Testis (tissue), 3 donors: ENCODE data around the gene CIPC. TPM values are rescaled to one million over a fixed set of nuclear protein-coding genes. Genes with fewer than 3 reads are reported as not detected.

Source experiments
- DNase-seq: peaks from one replicate; pipeline ENCODE4 v3.0.0-alpha.2; 2019
- H3K27ac ChIP-seq, 2 donors: fragments of 200-600 bp; sonication (generic); one replicate each; pipeline ENCODE4 v1.5.1; 2019
- H3K27me3 ChIP-seq: fragments of 200-600 bp; sonication (generic); one replicate; pipeline ENCODE4 v1.5.1; 2019
- H3K36me3 ChIP-seq: fragments of 200-600 bp; sonication (generic); one replicate; pipeline ENCODE4 v1.5.1; 2017; ENCODE audit warnings: low read depth; ENCODE audit errors: missing control alignments
- H3K4me1 ChIP-seq: fragments of 200-600 bp; sonication (generic); one replicate; pipeline ENCODE4 v1.5.1; 2019
- H3K4me3 ChIP-seq, 2 donors: fragments of 200-600 bp; sonication (generic); one replicate each; pipeline ENCODE4 v1.5.1; 2017 to 2019
- H3K9me3 ChIP-seq: fragments of 200-600 bp; sonication (generic); one replicate; pipeline ENCODE4 v1.5.1; 2017
- POLR2A ChIP-seq: fragments of 450-650 bp; IDR thresholded peaks from one replicate; pipeline ENCODE4 v1.6.1; 2017; ENCODE audit warnings: antibody characterized with exemption, mild to moderate bottlenecking, moderate library complexity
- WGBS, 2 donors: methylation state at CpG; one replicate each; pipeline ENCODE4 v1.1.5; 2018; 5-methylcytosine and 5-hydroxymethylcytosine counted together
- intact Hi-C: fragments of 100-400 bp; cut with DNase I; formaldehyde crosslinking; loops from one replicate; pipeline ENCODE4 v1.15.1; 2023; ENCODE audit warnings: low total_unique reads
- polyA plus RNA-seq: library from polyadenylated mRNA; stranded (reverse); fragments of 350-450 nt; fragmentation: Illumina TruSeq; extraction: RNeasy Lipid Tissue Mini Kit (QIAGEN cat#74804); gene quantifications from one replicate; pipeline ENCODE4 v1.2.3, GENCODE V29; 2014; ENCODE audit warnings: low read depth, low replicate concordance; ENCODE audit not compliant: insufficient read depth
- total RNA-seq, 2 donors: library from RNA; depleted of rRNA; stranded (reverse); fragments of >200 nt; gene quantifications; one replicate each; pipeline ENCODE4 v1.2.3, GENCODE V29; 2016
- TF ChIP-seq, protein P1 (sequence below), 3 experiments: fragments of 450-650 bp in 2 of 3; fragments of 200-600 bp in 1 of 3; sonication (generic) in 1 of 3; IDR thresholded peaks; one replicate each; pipeline ENCODE4 v1.5.1; 2016 to 2019; ENCODE audit warnings: antibody characterized with exemption in 3 of 3, mild to moderate bottlenecking in 2 of 3, moderate library complexity in 1 of 3

Gene CIPC
- total and polyA plus RNA-seq, 3 donors from 2014 or later, result 23.4 to 48.3 (median 44.5) TPM

DNA sequence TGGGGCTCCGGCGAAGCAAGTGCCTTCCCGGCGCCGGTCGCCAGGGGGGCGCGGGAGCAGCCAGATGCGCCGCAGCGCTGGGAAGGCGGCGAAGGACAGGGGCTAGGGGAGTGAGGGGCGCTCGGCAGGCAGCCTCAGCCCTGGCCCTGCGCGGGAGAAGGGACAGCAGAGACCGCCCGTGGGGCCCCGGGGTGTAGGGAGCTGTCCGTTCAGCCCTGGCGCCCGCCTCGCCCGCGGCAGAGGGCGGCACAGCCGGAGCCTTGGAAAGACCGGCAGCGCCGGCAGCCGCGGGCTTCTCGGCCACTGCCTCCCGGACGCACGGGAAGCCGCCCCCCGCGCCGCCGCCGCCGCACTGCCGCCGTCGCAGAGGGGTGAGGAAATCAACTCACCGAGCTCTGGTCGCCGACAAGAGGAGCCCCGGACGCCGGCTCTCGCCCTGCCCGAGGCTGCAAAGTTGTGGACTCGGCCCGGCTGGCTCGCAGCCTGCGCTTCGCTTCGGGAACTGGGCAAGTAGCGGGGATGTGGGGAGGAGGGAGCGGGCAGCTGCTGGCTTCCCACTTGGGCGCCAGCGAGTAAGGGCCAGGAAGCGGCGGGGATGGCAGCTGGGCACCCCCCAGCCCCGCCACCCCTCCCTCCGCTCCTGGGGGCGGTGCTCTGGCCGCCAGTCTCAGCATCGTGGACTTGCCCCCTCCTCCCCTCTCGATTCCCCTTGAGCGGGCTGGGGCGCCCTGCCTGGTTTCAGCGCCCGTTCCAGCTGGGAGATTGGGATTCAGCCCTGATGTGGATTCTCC, 43.4 kb downstream of the CIPC start, which contains the start of gene ZDHHC22:
Gene ZDHHC22 (minus strand): TSS at position 578 of the 791 bp plus-strand sequence. CDS start 2,053 bp downstream, outside the sequence.
- TF ChIP-seq POLR2A, result no peak
- TF ChIP-seq, protein P1, sequence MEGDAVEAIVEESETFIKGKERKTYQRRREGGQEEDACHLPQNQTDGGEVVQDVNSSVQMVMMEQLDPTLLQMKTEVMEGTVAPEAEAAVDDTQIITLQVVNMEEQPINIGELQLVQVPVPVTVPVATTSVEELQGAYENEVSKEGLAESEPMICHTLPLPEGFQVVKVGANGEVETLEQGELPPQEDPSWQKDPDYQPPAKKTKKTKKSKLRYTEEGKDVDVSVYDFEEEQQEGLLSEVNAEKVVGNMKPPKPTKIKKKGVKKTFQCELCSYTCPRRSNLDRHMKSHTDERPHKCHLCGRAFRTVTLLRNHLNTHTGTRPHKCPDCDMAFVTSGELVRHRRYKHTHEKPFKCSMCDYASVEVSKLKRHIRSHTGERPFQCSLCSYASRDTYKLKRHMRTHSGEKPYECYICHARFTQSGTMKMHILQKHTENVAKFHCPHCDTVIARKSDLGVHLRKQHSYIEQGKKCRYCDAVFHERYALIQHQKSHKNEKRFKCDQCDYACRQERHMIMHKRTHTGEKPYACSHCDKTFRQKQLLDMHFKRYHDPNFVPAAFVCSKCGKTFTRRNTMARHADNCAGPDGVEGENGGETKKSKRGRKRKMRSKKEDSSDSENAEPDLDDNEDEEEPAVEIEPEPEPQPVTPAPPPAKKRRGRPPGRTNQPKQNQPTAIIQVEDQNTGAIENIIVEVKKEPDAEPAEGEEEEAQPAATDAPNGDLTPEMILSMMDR (IDR thresholded peaks at IDR 0.05), result peak in 2 of 3 experiments; percentile 28 to 40
- DNase-seq, result no peak
- peaks cover 10% of the 10 kb centered on the region for H3K4me1 ChIP-seq
- H3K27ac ChIP-seq, result no peak within 1 kb of the TSS
- intact Hi-C loops, result no loop called here
- H3K36me3 ChIP-seq, result no peaks in the 10 kb centered on the region
- WGBS, 2 donors, result 0 to 1% methylated on average over 15 to 30 of the region's 77 CpGs
- no peaks in the 10 kb centered on the region for H3K9me3 ChIP-seq
- H3K4me3 ChIP-seq, result peak within 1 kb of the TSS; percentile 37 to 53
- no peaks in the 10 kb centered on the region for H3K27me3 ChIP-seq

- no peaks in the 10 kb centered on the region for H3K27me3 ChIP-seq
- no peaks in the 10 kb centered on the region for H3K9me3 ChIP-seq
- no peak overlapping the region for H3K27ac ChIP-seq
- no peaks in the 10 kb centered on the region for H3K36me3 ChIP-seq
- H3K4me1 ChIP-seq, result peaks cover 10% of the 10 kb centered on the region
- DNase-seq, result no peak
- TF ChIP-seq POLR2A, result no peak
- TF ChIP-seq, protein P1 (IDR thresholded peaks at IDR 0.05), result no peak
- H3K4me3 ChIP-seq, result peak overlapping the region in 1 of 2 donors; percentile 53
- 17 to 25% methylated on average over 4 to 9 of the region's 9 CpGs for WGBS, 2 donors
- intact Hi-C loops, result no loop called here
Observed at GRCh38 chr14:77142005-77142800, 44.1 kb downstream of the CIPC start.

- H3K27ac ChIP-seq, result no peak overlapping the region
- H3K27me3 ChIP-seq, result no peaks in the 10 kb centered on the region
- no peak for DNase-seq
- no peaks in the 10 kb centered on the region for H3K36me3 ChIP-seq
- H3K4me1 ChIP-seq, result peaks cover 10% of the 10 kb centered on the region
- no peak overlapping the region for H3K4me3 ChIP-seq
- intact Hi-C loops, result no loop called here
- no peak for TF ChIP-seq POLR2A
- TF ChIP-seq, protein P1 (IDR thresholded peaks at IDR 0.05), result no peak
- no peaks in the 10 kb centered on the region for H3K9me3 ChIP-seq
- 41 to 47% methylated on average over 4 of the region's 4 CpGs for WGBS, 2 donors
Observed at GRCh38 chr14:77143071-77143470, 45.0 kb downstream of the CIPC start.

DNA sequence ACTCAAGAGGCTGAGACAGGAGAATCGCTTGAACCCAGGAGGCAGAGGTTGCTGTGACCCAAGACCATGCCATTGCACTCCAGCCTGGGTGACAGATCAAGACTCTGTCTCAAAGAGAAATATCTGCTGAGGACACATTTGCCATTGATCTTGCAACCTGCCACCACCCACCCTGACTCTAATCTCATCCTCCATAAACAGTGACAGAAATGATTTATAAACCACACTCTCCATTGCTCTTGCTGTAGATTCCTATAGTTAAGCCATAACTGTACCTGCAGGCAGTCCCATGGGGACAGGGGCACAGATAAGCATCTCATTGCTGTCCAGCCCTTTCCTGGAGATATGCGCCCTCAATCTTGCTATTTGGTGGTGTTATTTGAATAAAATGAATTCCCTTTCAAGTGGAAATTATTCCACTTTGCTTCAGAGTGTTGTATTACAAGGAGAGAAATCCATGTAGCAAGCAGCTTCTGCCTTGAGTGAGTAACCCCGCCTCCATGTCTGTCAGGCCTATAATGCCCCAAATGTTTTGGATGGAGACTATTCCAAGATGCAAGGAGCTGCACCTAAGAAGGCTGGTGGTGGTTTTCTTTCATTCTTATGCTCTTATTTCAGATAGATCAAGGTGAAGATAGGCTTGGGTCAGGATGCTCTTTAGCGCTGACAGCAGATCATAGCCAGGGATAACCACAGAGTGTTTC, 46.5 kb downstream of the CIPC start:
- DNase-seq, result no peak
- intact Hi-C loops, result no loop called here
- H3K36me3 ChIP-seq, result no peaks in the 10 kb centered on the region
- no peak overlapping the region for H3K4me3 ChIP-seq
- peaks cover 10% of the 10 kb centered on the region for H3K4me1 ChIP-seq
- WGBS, 2 donors, result 80 to 82% methylated on average over 4 of the region's 4 CpGs
- H3K9me3 ChIP-seq, result no peaks in the 10 kb centered on the region
- no peak overlapping the region for H3K27ac ChIP-seq
- TF ChIP-seq, protein P1 (IDR thresholded peaks at IDR 0.05), result no peak
- no peak for TF ChIP-seq POLR2A
- no peaks in the 10 kb centered on the region for H3K27me3 ChIP-seq
